Activated CD4-positive, alpha-beta memory T cell treated with anti-CD3 and anti-CD28 coated beads for 36 hours (primary cell): Measurements from ENCODE around the gene HAPLN3. TPM values are rescaled to one million over a fixed set of nuclear protein-coding genes. Genes with fewer than 3 reads are reported as not detected.
"Not testable (repeated sequence)": the region's sequence is repeated elsewhere in the genome, so short reads cannot be mapped to it uniquely, and the experiment has no call there.

Source experiments
- CTCF ChIA-PET: fragments of 350-600 bp; sonication (Branson Sonifier 250); formaldehyde crosslinking; loops from one replicate; lab custom pipeline; 2021; ENCODE audit warnings: antibody characterized with exemption, inconsistent platforms; lab: Charles Lee
- POLR2A ChIA-PET: fragments of 350-600 bp; sonication (Branson Sonifier 250); formaldehyde crosslinking; loops from one replicate; lab custom pipeline; 2021; ENCODE audit warnings: antibody characterized with exemption; lab: Charles Lee
- DNase-seq: peaks from one replicate; pipeline ENCODE4 v3.0.0-alpha.2; 2020
- H3K27ac Mint-ChIP-seq: one replicate; pipeline ENCODE4 v1.8.0; 2021; ENCODE audit warnings: mixed read lengths
- H3K27me3 Mint-ChIP-seq: one replicate; pipeline ENCODE4 v1.8.0; 2021; ENCODE audit warnings: mixed read lengths
- H3K36me3 Mint-ChIP-seq: one replicate; pipeline ENCODE4 v1.8.0; 2021; ENCODE audit warnings: mixed read lengths
- H3K4me1 Mint-ChIP-seq: one replicate; pipeline ENCODE4 v1.8.0; 2021; ENCODE audit warnings: low read depth, mixed read lengths
- H3K4me3 Mint-ChIP-seq: one replicate; pipeline ENCODE4 v1.8.0; 2021; ENCODE audit warnings: mild to moderate bottlenecking, mixed read lengths
- H3K9me3 Mint-ChIP-seq: one replicate; pipeline ENCODE4 v1.8.0; 2021; ENCODE audit warnings: mixed read lengths
- intact Hi-C: fragments of 100-400 bp; cut with micrococcal nuclease; formaldehyde crosslinking; loops from one replicate; pipeline ENCODE4 v1.15.1; 2023
- total RNA-seq, 2 experiments: library from RNA; stranded (reverse); gene quantifications; one replicate each; pipeline ENCODE4 v1.2.3, GENCODE V29; 2021

Gene HAPLN3
- total RNA-seq, result 10 to 100 TPM; 44.7 to 47.1 TPM

- H3K9me3 Mint-ChIP-seq, result no peaks in the 10 kb centered on the region
- H3K36me3 Mint-ChIP-seq, result peaks cover 2% of the 10 kb centered on the region
- peak within 1 kb of the TSS; percentile 76 for H3K27ac Mint-ChIP-seq
- ChIA-PET POLR2A (interaction anchor here (0.8 to 1.7 kb wide), 3 partner anchors 9 to 428 kb away, joined by 3 to 4 read pairs (median 3); partner anchors contain the start of genes MRPL46 and MRPS11), CTCF (interaction anchor here (0.6 to 5.9 kb wide), 12 partner anchors 9 to 311 kb away, joined by 3 to 70 read pairs (median 4); partner anchors contain the start of gene ISG20)
- H3K4me3 Mint-ChIP-seq, result peak within 1 kb of the TSS; percentile 80
- peak; percentile 79 for DNase-seq
- no peaks in the 10 kb centered on the region for H3K27me3 Mint-ChIP-seq
- intact Hi-C loops, result loop anchor here (1.0 to 10.0 kb wide), 6 partner anchors 9 to 350 kb away; partner anchors contain the start of genes DET1 and FANCI
- peaks cover 32% of the 10 kb centered on the region for H3K4me1 Mint-ChIP-seq
Observed at GRCh38 chr15:88894819-88895767, at the start of gene HAPLN3. Gene HAPLN3 (minus strand): TSS chr15:88895544. CDS start chr15:88887298, 8,246 bp downstream.

- no peaks in the 10 kb centered on the region for H3K9me3 Mint-ChIP-seq
- H3K4me3 Mint-ChIP-seq, result no peak overlapping the region
- ChIA-PET CTCF (interaction anchor here (0.5 to 2.6 kb wide), 2 partner anchors 35 to 98 kb away, joined by 3 to 9 read pairs; no protein-coding TSS in a partner anchor), POLR2A (no interaction called here)
- intact Hi-C loops, result no loop called here
- H3K27ac Mint-ChIP-seq, result no peak overlapping the region
- no peaks in the 10 kb centered on the region for H3K36me3 Mint-ChIP-seq
- DNase-seq, result no peak
- H3K4me1 Mint-ChIP-seq, result no peaks in the 10 kb centered on the region
- H3K27me3 Mint-ChIP-seq, result peaks cover under 1% of the 10 kb centered on the region
Observed at GRCh38 chr15:88940110-88940675, 44.8 kb upstream of the HAPLN3 start.

- Mint-ChIP-seq H3K36me3 (no peaks in the 10 kb centered on the region), H3K4me1 (no peaks in the 10 kb centered on the region), H3K27me3 (peaks cover 4% of the 10 kb centered on the region), H3K4me3 (no peak overlapping the region), H3K9me3 (peaks cover 2% of the 10 kb centered on the region), H3K27ac (no peak overlapping the region)
- intact Hi-C loops, result no loop called here
- ChIA-PET CTCF (interaction anchor here (0.5 to 2.6 kb wide), 4 partner anchors 34 to 209 kb away, joined by 3 to 9 read pairs (median 4); no protein-coding TSS in a partner anchor), POLR2A (no interaction called here)
- DNase-seq, result no peak
Observed at GRCh38 chr15:88939486-88939806, 44.1 kb upstream of the HAPLN3 start.

- H3K27ac Mint-ChIP-seq, result no peak overlapping the region
- H3K4me1 Mint-ChIP-seq, result no peaks in the 10 kb centered on the region
- no peak overlapping the region for H3K4me3 Mint-ChIP-seq
- intact Hi-C loops, result no loop called here
- H3K36me3 Mint-ChIP-seq, result peaks cover 3% of the 10 kb centered on the region
- ChIA-PET POLR2A (no interaction called here), CTCF (interaction anchor here (0.6 to 2.6 kb wide), 4 partner anchors 34 to 208 kb away, joined by 3 to 9 read pairs (median 4); no protein-coding TSS in a partner anchor)
- peaks cover 4% of the 10 kb centered on the region for H3K27me3 Mint-ChIP-seq
- H3K9me3 Mint-ChIP-seq, result peaks cover 6% of the 10 kb centered on the region
- no peak for DNase-seq
Observed at GRCh38 chr15:88938802-88939485, 43.6 kb upstream of the HAPLN3 start.

GRCh38 chr15:88934449-88934848 lies 39.1 kb upstream of the HAPLN3 start:
- H3K36me3 Mint-ChIP-seq, H3K4me3 Mint-ChIP-seq, H3K4me1 Mint-ChIP-seq, H3K27ac Mint-ChIP-seq, intact Hi-C loops, DNase-seq, POLR2A ChIA-PET, H3K27me3 Mint-ChIP-seq, CTCF ChIA-PET, H3K9me3 Mint-ChIP-seq: not testable (repeated sequence)

- peaks cover 10% of the 10 kb centered on the region for H3K9me3 Mint-ChIP-seq
- peaks cover 4% of the 10 kb centered on the region for H3K36me3 Mint-ChIP-seq
- intact Hi-C loops, result no loop called here
- ChIA-PET POLR2A (no interaction called here), CTCF (no interaction called here)
- peaks cover 9% of the 10 kb centered on the region for H3K27me3 Mint-ChIP-seq
- no peak overlapping the region for H3K4me3 Mint-ChIP-seq
- no peak for DNase-seq
- H3K27ac Mint-ChIP-seq, result no peak overlapping the region
- H3K4me1 Mint-ChIP-seq, result no peaks in the 10 kb centered on the region
Observed at GRCh38 chr15:88932875-88933330, 37.6 kb upstream of the HAPLN3 start.

GRCh38 chr15:88932271-88932874 lies 37.0 kb upstream of the HAPLN3 start:
- intact Hi-C loops, result no loop called here
- Mint-ChIP-seq H3K27me3 (peaks cover 9% of the 10 kb centered on the region), H3K36me3 (peaks cover 4% of the 10 kb centered on the region), H3K27ac (no peak overlapping the region), H3K4me3 (no peak overlapping the region), H3K4me1 (no peaks in the 10 kb centered on the region), H3K9me3 (peaks cover 11% of the 10 kb centered on the region)
- CTCF ChIA-PET, result no interaction called here
- no peak for DNase-seq
- POLR2A ChIA-PET, result no interaction called here

- H3K27me3 Mint-ChIP-seq, result peaks cover 9% of the 10 kb centered on the region
- ChIA-PET POLR2A (no interaction called here), CTCF (interaction anchor here (1.1 kb wide), 1 partner anchor 26 kb away, joined by 4 read pairs; no protein-coding TSS in a partner anchor)
- no peak for DNase-seq
- intact Hi-C loops, result no loop called here
- H3K36me3 Mint-ChIP-seq, result peaks cover 4% of the 10 kb centered on the region
- peaks cover 11% of the 10 kb centered on the region for H3K9me3 Mint-ChIP-seq
- H3K27ac Mint-ChIP-seq, result no peak overlapping the region
- H3K4me1 Mint-ChIP-seq, result no peaks in the 10 kb centered on the region
- H3K4me3 Mint-ChIP-seq, result no peak overlapping the region
Observed at GRCh38 chr15:88930579-88930978, 35.2 kb upstream of the HAPLN3 start.

- H3K4me3 Mint-ChIP-seq, DNase-seq, POLR2A ChIA-PET, CTCF ChIA-PET, H3K9me3 Mint-ChIP-seq, intact Hi-C loops, H3K27ac Mint-ChIP-seq, H3K27me3 Mint-ChIP-seq, H3K4me1 Mint-ChIP-seq, H3K36me3 Mint-ChIP-seq: not testable (repeated sequence)
Observed at GRCh38 chr15:88929358-88930098, 34.2 kb upstream of the HAPLN3 start.

- H3K36me3 Mint-ChIP-seq, H3K4me1 Mint-ChIP-seq, H3K4me3 Mint-ChIP-seq, H3K27me3 Mint-ChIP-seq, H3K27ac Mint-ChIP-seq, intact Hi-C loops, DNase-seq, POLR2A ChIA-PET, H3K9me3 Mint-ChIP-seq: not testable (repeated sequence)
- CTCF ChIA-PET, result interaction anchor here (1.7 kb wide), 1 partner anchor 24 kb away, joined by 5 read pairs; no protein-coding TSS in a partner anchor
Observed at GRCh38 chr15:88928192-88928591, 32.8 kb upstream of the HAPLN3 start.

GRCh38 chr15:88925648-88926047 lies 30.3 kb upstream of the HAPLN3 start:
- H3K4me1 Mint-ChIP-seq, H3K4me3 Mint-ChIP-seq, H3K27ac Mint-ChIP-seq, POLR2A ChIA-PET, H3K36me3 Mint-ChIP-seq, intact Hi-C loops, DNase-seq, H3K9me3 Mint-ChIP-seq: not testable (repeated sequence)
- CTCF ChIA-PET, result interaction anchor here (0.6 kb wide), 1 partner anchor 224 kb away, joined by 3 read pairs; no protein-coding TSS in a partner anchor
- peaks cover 17% of the 10 kb centered on the region for H3K27me3 Mint-ChIP-seq
